ENCODE measurements around the gene HSD17B12.

DNA sequence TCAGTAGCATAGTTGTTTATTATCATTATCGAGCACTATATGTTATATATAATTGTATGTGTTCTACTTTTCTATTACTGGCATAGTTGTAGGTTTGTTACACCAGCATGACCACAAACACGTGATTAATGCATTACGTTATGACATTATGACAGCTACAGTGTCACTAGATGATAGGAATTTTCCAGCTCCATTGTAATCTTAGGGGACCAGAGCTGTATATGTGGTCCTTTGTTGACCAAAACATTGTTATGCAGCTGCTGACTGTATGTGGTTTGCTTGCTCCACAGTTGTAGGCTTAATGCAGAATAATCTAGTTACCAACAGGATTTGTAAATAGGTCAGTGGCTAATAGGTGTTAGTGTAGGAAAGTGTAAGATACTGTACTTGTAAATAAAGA, 66.1 kb downstream of the HSD17B12 start:
- TF ChIP-seq, protein P1, sequence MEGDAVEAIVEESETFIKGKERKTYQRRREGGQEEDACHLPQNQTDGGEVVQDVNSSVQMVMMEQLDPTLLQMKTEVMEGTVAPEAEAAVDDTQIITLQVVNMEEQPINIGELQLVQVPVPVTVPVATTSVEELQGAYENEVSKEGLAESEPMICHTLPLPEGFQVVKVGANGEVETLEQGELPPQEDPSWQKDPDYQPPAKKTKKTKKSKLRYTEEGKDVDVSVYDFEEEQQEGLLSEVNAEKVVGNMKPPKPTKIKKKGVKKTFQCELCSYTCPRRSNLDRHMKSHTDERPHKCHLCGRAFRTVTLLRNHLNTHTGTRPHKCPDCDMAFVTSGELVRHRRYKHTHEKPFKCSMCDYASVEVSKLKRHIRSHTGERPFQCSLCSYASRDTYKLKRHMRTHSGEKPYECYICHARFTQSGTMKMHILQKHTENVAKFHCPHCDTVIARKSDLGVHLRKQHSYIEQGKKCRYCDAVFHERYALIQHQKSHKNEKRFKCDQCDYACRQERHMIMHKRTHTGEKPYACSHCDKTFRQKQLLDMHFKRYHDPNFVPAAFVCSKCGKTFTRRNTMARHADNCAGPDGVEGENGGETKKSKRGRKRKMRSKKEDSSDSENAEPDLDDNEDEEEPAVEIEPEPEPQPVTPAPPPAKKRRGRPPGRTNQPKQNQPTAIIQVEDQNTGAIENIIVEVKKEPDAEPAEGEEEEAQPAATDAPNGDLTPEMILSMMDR (conservative IDR thresholded peaks at IDR 0.05; ENCODE audit: low read length) = no peak
- TF ChIP-seq EZH2phosphoT487 (IDR thresholded peaks at IDR 0.05; ENCODE audit: borderline replicate concordance, low read depth, low read length) = no peak

Data from OCI-LY7 (cell line).